Neural progenitor cell (in vitro differentiated cells): ENCODE measurements around the gene LACTBL1. TPM values are rescaled to one million over a fixed set of nuclear protein-coding genes. Genes with fewer than 3 reads are reported as not detected.

Experiments used
- DNase-seq: peaks from one replicate; pipeline ENCODE4 v3.0.0-alpha.2; 2016; ENCODE audit warnings: low spot score
- H2AFZ ChIP-seq: fragments of 200-600 bp; sonication (generic); replicated peaks from 2 replicates; pipeline ENCODE4 v1.6.1; 2016; ENCODE audit warnings: antibody characterized with exemption
- H3F3A ChIP-seq: fragments of 200-600 bp; sonication (generic); 2 replicates; pipeline ENCODE4 v1.6.1; 2016; ENCODE audit warnings: antibody characterized with exemption, low read depth
- H3K27ac ChIP-seq: fragments of 200-600 bp; sonication (generic); 2 replicates; pipeline ENCODE4 v1.5.1; 2016; ENCODE audit warnings: mild to moderate bottlenecking
- H3K27me3 ChIP-seq: fragments of 200-600 bp; sonication (generic); 2 replicates; pipeline ENCODE4 v1.6.1; 2016; ENCODE audit warnings: mild to moderate bottlenecking, moderate library complexity
- H3K36me3 ChIP-seq: fragments of 200-600 bp; sonication (generic); 2 replicates; pipeline ENCODE4 v1.5.1; 2016
- H3K4me1 ChIP-seq: fragments of 200-600 bp; sonication (generic); 2 replicates; pipeline ENCODE4 v1.6.1; 2016; ENCODE audit warnings: mixed run types
- H3K4me2 ChIP-seq: fragments of 200-600 bp; sonication (generic); 2 replicates; pipeline ENCODE4 v1.6.1; 2016
- H3K4me3 ChIP-seq: fragments of 200-600 bp; sonication (generic); 2 replicates; pipeline ENCODE4 v1.5.1; 2016
- H3K79me2 ChIP-seq: fragments of 200-600 bp; sonication (generic); 2 replicates; pipeline ENCODE4 v1.6.1; 2016; ENCODE audit warnings: low read depth
- H3K9ac ChIP-seq: fragments of 200-600 bp; sonication (generic); 2 replicates; pipeline ENCODE4 v1.6.1; 2016
- H3K9me3 ChIP-seq: fragments of 200-600 bp; sonication (generic); 2 replicates; pipeline ENCODE4 v1.5.1; 2016; ENCODE audit warnings: low read depth
- H4K20me1 ChIP-seq: fragments of 200-600 bp; sonication (generic); 2 replicates; pipeline ENCODE4 v1.6.1; 2016; ENCODE audit warnings: low read depth
- H3K27ac Mint-ChIP-seq: 3 replicates; pipeline ENCODE4 v1.8.0; 2021; ENCODE audit warnings: mixed read lengths
- H3K27me3 Mint-ChIP-seq: 2 replicates; pipeline ENCODE4 v1.8.0; 2022; ENCODE audit warnings: low read depth, mild to moderate bottlenecking, inconsistent platforms, moderate library complexity, mixed read lengths; ENCODE audit not compliant: insufficient read depth
- H3K36me3 Mint-ChIP-seq: 3 replicates; pipeline ENCODE4 v1.8.0; 2021; ENCODE audit warnings: mixed read lengths
- H3K4me1 Mint-ChIP-seq: 3 replicates; pipeline ENCODE4 v1.8.0; 2021; ENCODE audit warnings: mixed read lengths
- H3K4me3 Mint-ChIP-seq: 3 replicates; pipeline ENCODE4 v1.8.0; 2021; ENCODE audit warnings: mild to moderate bottlenecking, moderate library complexity, mixed read lengths
- H3K9me3 Mint-ChIP-seq: 3 replicates; pipeline ENCODE4 v1.8.0; 2020; ENCODE audit warnings: mixed read lengths
- CTCF ChIP-seq: fragments of 200-600 bp; sonication (generic); IDR thresholded peaks from 2 replicates; pipeline ENCODE4 v1.5.1; 2017; ENCODE audit warnings: antibody characterized with exemption, mild to moderate bottlenecking
- EZH2 ChIP-seq: fragments of 200-600 bp; sonication (generic); IDR thresholded peaks from 2 replicates; pipeline ENCODE4 v1.6.1; 2017; ENCODE audit warnings: antibody characterized with exemption, mild to moderate bottlenecking, moderate library complexity
- EZH2phosphoT487 ChIP-seq: fragments of 200-600 bp; sonication (generic); IDR thresholded peaks from 2 replicates; pipeline ENCODE4 v1.6.1; 2017; ENCODE audit warnings: antibody characterized with exemption
- total RNA-seq: library from RNA; depleted of rRNA; stranded (reverse); fragments of >200 nt; gene quantifications from 2 replicates; pipeline ENCODE4 v1.2.3, GENCODE V29; 2015; ENCODE audit warnings: low replicate concordance

Gene LACTBL1
- 0.12 TPM in 1 of 2 replicates, not detected in the other for total RNA-seq

GRCh38 chr1:22972760-22973159 lies at the start of gene LACTBL1:
Gene LACTBL1, minus strand, starts transcription at chr1:22972866. Its CDS starts 550 bp downstream, at chr1:22972316.
- H3F3A ChIP-seq: peaks cover 5% of the 10 kb centered on the region
- no peaks in the 10 kb centered on the region for H3K27me3 Mint-ChIP-seq
- H4K20me1 ChIP-seq: no peaks in the 10 kb centered on the region
- H3K27me3 ChIP-seq: peaks cover 23% of the 10 kb centered on the region
- no peaks in the 10 kb centered on the region for H3K9me3 Mint-ChIP-seq
- no peak within 1 kb of the TSS for H3K27ac ChIP-seq
- H3K9ac ChIP-seq: no peak within 1 kb of the TSS
- H3K4me3 Mint-ChIP-seq: no peak within 1 kb of the TSS
- no peaks in the 10 kb centered on the region for H3K36me3 ChIP-seq
- DNase-seq: peak; percentile 43
- no peaks in the 10 kb centered on the region for H3K9me3 ChIP-seq
- no peak within 1 kb of the TSS for H3K27ac Mint-ChIP-seq
- no peaks in the 10 kb centered on the region for H3K36me3 Mint-ChIP-seq
- H3K4me1 ChIP-seq: peaks cover 23% of the 10 kb centered on the region
- H2AFZ ChIP-seq: peak within 1 kb of the TSS; percentile 21
- peaks cover 29% of the 10 kb centered on the region for H3K4me1 Mint-ChIP-seq
- no peak within 1 kb of the TSS for H3K4me3 ChIP-seq
- no peaks in the 10 kb centered on the region for H3K79me2 ChIP-seq
- peak within 1 kb of the TSS; percentile 27 for H3K4me2 ChIP-seq
- TF ChIP-seq EZH2phosphoT487: no peak
- TF ChIP-seq CTCF: no peak
- TF ChIP-seq EZH2: no peak

GRCh38 chr1:23021834-23022233 lies 49.2 kb upstream of the LACTBL1 start:
- H3K79me2 ChIP-seq: peaks cover 80% of the 10 kb centered on the region
- no peak overlapping the region for H3K9ac ChIP-seq
- H3F3A ChIP-seq: no peaks in the 10 kb centered on the region
- H3K27me3 ChIP-seq: no peaks in the 10 kb centered on the region
- H3K4me1 ChIP-seq: peaks cover under 1% of the 10 kb centered on the region
- Mint-ChIP-seq H3K36me3 (peaks cover 40% of the 10 kb centered on the region), H3K9me3 (peaks cover 33% of the 10 kb centered on the region), H3K27ac (no peak overlapping the region), H3K4me3 (peak overlapping the region; percentile 98), H3K27me3 (peaks cover 2% of the 10 kb centered on the region), H3K4me1 (peaks cover 25% of the 10 kb centered on the region)
- peak overlapping the region; percentile 88 for H3K4me3 ChIP-seq
- no peak for DNase-seq
- H3K27ac ChIP-seq: no peak overlapping the region
- TF ChIP-seq CTCF (no peak), EZH2 (no peak), EZH2phosphoT487 (no peak)
- H3K4me2 ChIP-seq: peak overlapping the region; percentile 87
- peaks cover 17% of the 10 kb centered on the region for H3K36me3 ChIP-seq
- H3K9me3 ChIP-seq: peaks cover 19% of the 10 kb centered on the region
- H2AFZ ChIP-seq: no peak overlapping the region
- peaks cover 57% of the 10 kb centered on the region for H4K20me1 ChIP-seq

GRCh38 chr1:23020706-23021405 lies 48.2 kb upstream of the LACTBL1 start:
- Histone ChIP-seq H3K4me3 (peak overlapping the region; percentile 88), H3K4me2 (peak overlapping the region; percentile 87), H3K27me3 (no peaks in the 10 kb centered on the region), H3K9ac (peak overlapping the region; percentile 83), H3K36me3 (peaks cover 17% of the 10 kb centered on the region), H3K27ac (no peak overlapping the region), H3F3A (no peaks in the 10 kb centered on the region), H2AFZ (no peak overlapping the region), H3K9me3 (peaks cover 19% of the 10 kb centered on the region), H4K20me1 (peaks cover 47% of the 10 kb centered on the region), H3K79me2 (peaks cover 70% of the 10 kb centered on the region), H3K4me1 (no peaks in the 10 kb centered on the region)
- no peak for TF ChIP-seq CTCF
- no peak for TF ChIP-seq EZH2
- no peak for TF ChIP-seq EZH2phosphoT487
- Mint-ChIP-seq H3K4me1 (peaks cover 20% of the 10 kb centered on the region), H3K36me3 (peaks cover 40% of the 10 kb centered on the region), H3K4me3 (peak overlapping the region; percentile 98), H3K27ac (peak overlapping the region; percentile 98), H3K27me3 (peaks cover 2% of the 10 kb centered on the region), H3K9me3 (peaks cover 30% of the 10 kb centered on the region)
- no peak for DNase-seq
